ENCODE data around the gene SLC2A3. TPM values are rescaled to one million over a fixed set of nuclear protein-coding genes. Genes with fewer than 3 reads are reported as not detected.

SLC2A3 gene
- total and polyA plus RNA-seq, 2 experiments from 2014 or later, result 199 to 388 TPM

DNA sequence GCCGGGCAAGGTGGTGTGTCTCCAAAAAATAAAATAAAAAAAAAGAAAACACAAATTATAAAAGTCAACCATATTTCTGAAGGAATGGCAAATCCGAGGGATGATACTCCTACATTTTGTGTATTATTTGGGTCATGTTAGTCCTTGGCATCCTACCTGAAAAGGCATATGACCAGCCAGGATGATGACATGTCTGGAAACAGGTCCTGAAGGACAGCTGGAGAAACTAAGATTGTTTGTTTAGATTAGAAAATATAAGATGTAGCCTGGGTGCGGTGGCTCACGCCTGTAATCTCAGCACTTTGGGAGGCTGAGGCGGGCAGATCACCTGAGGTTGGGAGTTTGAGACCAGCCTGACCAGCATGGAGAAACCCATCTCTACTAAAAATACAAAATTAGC is 48.9 kb upstream of the SLC2A3 start:
- TF ChIP-seq EZH2 (IDR thresholded peaks at IDR 0.05; ENCODE audit: low read depth, unreplicated experiment), result no peak
- no peak for TF ChIP-seq ZNF114 (CRISPR knock-in tag; IDR thresholded peaks at IDR 0.05)
- TF ChIP-seq, protein P1, sequence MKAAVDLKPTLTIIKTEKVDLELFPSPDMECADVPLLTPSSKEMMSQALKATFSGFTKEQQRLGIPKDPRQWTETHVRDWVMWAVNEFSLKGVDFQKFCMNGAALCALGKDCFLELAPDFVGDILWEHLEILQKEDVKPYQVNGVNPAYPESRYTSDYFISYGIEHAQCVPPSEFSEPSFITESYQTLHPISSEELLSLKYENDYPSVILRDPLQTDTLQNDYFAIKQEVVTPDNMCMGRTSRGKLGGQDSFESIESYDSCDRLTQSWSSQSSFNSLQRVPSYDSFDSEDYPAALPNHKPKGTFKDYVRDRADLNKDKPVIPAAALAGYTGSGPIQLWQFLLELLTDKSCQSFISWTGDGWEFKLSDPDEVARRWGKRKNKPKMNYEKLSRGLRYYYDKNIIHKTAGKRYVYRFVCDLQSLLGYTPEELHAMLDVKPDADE (IDR thresholded peaks at IDR 0.05), result no peak
- TF ChIP-seq STAT1 (IDR thresholded peaks at IDR 0.05; ENCODE audit: unreplicated experiment), result no peak
- TF ChIP-seq POLR2AphosphoS5 (IDR thresholded peaks at IDR 0.05; ENCODE audit: low read depth), result no peak
- no peak for TF ChIP-seq EZH2phosphoT487 (IDR thresholded peaks at IDR 0.05; ENCODE audit: unreplicated experiment)
- TF ChIP-seq, protein P2, sequence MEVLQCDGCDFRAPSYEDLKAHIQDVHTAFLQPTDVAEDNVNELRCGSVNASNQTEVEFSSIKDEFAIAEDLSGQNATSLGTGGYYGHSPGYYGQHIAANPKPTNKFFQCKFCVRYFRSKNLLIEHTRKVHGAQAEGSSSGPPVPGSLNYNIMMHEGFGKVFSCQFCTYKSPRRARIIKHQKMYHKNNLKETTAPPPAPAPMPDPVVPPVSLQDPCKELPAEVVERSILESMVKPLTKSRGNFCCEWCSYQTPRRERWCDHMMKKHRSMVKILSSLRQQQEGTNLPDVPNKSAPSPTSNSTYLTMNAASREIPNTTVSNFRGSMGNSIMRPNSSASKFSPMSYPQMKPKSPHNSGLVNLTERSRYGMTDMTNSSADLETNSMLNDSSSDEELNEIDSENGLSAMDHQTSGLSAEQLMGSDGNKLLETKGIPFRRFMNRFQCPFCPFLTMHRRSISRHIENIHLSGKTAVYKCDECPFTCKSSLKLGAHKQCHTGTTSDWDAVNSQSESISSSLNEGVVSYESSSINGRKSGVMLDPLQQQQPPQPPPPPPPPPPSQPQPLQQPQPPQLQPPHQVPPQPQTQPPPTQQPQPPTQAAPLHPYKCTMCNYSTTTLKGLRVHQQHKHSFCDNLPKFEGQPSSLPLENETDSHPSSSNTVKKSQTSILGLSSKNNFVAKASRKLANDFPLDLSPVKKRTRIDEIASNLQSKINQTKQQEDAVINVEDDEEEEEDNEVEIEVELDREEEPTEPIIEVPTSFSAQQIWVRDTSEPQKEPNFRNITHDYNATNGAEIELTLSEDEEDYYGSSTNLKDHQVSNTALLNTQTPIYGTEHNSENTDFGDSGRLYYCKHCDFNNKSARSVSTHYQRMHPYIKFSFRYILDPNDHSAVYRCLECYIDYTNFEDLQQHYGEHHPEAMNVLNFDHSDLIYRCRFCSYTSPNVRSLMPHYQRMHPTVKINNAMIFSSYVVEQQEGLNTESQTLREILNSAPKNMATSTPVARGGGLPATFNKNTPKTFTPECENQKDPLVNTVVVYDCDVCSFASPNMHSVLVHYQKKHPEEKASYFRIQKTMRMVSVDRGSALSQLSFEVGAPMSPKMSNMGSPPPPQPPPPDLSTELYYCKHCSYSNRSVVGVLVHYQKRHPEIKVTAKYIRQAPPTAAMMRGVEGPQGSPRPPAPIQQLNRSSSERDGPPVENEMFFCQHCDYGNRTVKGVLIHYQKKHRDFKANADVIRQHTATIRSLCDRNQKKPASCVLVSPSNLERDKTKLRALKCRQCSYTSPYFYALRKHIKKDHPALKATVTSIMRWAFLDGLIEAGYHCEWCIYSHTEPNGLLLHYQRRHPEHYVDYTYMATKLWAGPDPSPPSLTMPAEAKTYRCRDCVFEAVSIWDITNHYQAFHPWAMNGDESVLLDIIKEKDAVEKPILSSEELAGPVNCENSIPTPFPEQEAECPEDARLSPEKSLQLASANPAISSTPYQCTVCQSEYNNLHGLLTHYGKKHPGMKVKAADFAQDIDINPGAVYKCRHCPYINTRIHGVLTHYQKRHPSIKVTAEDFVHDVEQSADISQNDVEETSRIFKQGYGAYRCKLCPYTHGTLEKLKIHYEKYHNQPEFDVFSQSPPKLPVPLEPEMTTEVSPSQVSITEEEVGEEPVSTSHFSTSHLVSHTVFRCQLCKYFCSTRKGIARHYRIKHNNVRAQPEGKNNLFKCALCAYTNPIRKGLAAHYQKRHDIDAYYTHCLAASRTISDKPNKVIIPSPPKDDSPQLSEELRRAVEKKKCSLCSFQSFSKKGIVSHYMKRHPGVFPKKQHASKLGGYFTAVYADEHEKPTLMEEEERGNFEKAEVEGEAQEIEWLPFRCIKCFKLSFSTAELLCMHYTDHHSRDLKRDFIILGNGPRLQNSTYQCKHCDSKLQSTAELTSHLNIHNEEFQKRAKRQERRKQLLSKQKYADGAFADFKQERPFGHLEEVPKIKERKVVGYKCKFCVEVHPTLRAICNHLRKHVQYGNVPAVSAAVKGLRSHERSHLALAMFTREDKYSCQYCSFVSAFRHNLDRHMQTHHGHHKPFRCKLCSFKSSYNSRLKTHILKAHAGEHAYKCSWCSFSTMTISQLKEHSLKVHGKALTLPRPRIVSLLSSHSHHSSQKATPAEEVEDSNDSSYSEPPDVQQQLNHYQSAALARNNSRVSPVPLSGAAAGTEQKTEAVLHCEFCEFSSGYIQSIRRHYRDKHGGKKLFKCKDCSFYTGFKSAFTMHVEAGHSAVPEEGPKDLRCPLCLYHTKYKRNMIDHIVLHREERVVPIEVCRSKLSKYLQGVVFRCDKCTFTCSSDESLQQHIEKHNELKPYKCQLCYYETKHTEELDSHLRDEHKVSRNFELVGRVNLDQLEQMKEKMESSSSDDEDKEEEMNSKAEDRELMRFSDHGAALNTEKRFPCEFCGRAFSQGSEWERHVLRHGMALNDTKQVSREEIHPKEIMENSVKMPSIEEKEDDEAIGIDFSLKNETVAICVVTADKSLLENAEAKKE (CRISPR knock-in tag; IDR thresholded peaks at IDR 0.05), result no peak
- no peak for TF ChIP-seq NANOG (IDR thresholded peaks at IDR 0.05; ENCODE audit: borderline replicate concordance)
- TF ChIP-seq, protein P3, sequence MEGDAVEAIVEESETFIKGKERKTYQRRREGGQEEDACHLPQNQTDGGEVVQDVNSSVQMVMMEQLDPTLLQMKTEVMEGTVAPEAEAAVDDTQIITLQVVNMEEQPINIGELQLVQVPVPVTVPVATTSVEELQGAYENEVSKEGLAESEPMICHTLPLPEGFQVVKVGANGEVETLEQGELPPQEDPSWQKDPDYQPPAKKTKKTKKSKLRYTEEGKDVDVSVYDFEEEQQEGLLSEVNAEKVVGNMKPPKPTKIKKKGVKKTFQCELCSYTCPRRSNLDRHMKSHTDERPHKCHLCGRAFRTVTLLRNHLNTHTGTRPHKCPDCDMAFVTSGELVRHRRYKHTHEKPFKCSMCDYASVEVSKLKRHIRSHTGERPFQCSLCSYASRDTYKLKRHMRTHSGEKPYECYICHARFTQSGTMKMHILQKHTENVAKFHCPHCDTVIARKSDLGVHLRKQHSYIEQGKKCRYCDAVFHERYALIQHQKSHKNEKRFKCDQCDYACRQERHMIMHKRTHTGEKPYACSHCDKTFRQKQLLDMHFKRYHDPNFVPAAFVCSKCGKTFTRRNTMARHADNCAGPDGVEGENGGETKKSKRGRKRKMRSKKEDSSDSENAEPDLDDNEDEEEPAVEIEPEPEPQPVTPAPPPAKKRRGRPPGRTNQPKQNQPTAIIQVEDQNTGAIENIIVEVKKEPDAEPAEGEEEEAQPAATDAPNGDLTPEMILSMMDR (conservative IDR thresholded peaks at IDR 0.05; ENCODE audit: low read depth in 2 of 2), result no peak
- TF ChIP-seq, protein P4, sequence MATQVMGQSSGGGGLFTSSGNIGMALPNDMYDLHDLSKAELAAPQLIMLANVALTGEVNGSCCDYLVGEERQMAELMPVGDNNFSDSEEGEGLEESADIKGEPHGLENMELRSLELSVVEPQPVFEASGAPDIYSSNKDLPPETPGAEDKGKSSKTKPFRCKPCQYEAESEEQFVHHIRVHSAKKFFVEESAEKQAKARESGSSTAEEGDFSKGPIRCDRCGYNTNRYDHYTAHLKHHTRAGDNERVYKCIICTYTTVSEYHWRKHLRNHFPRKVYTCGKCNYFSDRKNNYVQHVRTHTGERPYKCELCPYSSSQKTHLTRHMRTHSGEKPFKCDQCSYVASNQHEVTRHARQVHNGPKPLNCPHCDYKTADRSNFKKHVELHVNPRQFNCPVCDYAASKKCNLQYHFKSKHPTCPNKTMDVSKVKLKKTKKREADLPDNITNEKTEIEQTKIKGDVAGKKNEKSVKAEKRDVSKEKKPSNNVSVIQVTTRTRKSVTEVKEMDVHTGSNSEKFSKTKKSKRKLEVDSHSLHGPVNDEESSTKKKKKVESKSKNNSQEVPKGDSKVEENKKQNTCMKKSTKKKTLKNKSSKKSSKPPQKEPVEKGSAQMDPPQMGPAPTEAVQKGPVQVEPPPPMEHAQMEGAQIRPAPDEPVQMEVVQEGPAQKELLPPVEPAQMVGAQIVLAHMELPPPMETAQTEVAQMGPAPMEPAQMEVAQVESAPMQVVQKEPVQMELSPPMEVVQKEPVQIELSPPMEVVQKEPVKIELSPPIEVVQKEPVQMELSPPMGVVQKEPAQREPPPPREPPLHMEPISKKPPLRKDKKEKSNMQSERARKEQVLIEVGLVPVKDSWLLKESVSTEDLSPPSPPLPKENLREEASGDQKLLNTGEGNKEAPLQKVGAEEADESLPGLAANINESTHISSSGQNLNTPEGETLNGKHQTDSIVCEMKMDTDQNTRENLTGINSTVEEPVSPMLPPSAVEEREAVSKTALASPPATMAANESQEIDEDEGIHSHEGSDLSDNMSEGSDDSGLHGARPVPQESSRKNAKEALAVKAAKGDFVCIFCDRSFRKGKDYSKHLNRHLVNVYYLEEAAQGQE (IDR thresholded peaks at IDR 0.05; ENCODE audit: unreplicated experiment), result no peak
- no peak for TF ChIP-seq JUNB (IDR thresholded peaks at IDR 0.05; ENCODE audit: unreplicated experiment)
- no peak for TF ChIP-seq CREB1 (CRISPR knock-in tag; IDR thresholded peaks at IDR 0.05; ENCODE audit: low read depth)
- no peak for TF ChIP-seq ZNF331 (CRISPR knock-in tag; IDR thresholded peaks at IDR 0.05; ENCODE audit: low read depth)
- no peak overlapping the region for H3K27ac Mint-ChIP-seq
- no peaks in the 10 kb centered on the region for H3K36me3 Mint-ChIP-seq (ENCODE audit: low read depth)
- H3K9me2 ChIP-seq (ENCODE audit: insufficient read depth), result no peaks in the 10 kb centered on the region
- H3K9me3 Mint-ChIP-seq, result no peaks in the 10 kb centered on the region; the same call in 2 of the 3 replicates
- H3K4me3 ChIP-seq, result no peak overlapping the region
- H3K4me2 ChIP-seq, result no peak overlapping the region
- no peak overlapping the region for H3K4me3 Mint-ChIP-seq
- H3K27me3 Mint-ChIP-seq (ENCODE audit: insufficient read depth, low read depth, poor library complexity), result peaks cover 10% of the 10 kb centered on the region
- H3K79me2 ChIP-seq (replicated peaks; ENCODE audit: insufficient read depth), result no peaks in the 10 kb centered on the region
- no peak overlapping the region for H2AFZ ChIP-seq
- no peaks in the 10 kb centered on the region for H3K27me3 ChIP-seq (ENCODE audit: insufficient read depth)
- H3K27ac ChIP-seq (ENCODE audit: low read depth), result no peak overlapping the region
- DNase-seq (ENCODE audit: low spot score), result no peak
- H3K4me1 ChIP-seq (ENCODE audit: insufficient read depth), result peaks cover 10% of the 10 kb centered on the region; the same call in 1 of the 2 replicates
- peaks cover 15% of the 10 kb centered on the region for H3K4me1 Mint-ChIP-seq
- no peaks in the 10 kb centered on the region for H4K20me1 ChIP-seq (replicated peaks; ENCODE audit: insufficient read depth)
- no peaks in the 10 kb centered on the region for H3K36me3 ChIP-seq (ENCODE audit: insufficient read depth)
- H3F3A ChIP-seq (replicated peaks; ENCODE audit: low read depth), result peaks cover 5% of the 10 kb centered on the region; the same call in 1 of the 2 replicates
- no peak for ATAC-seq
